ENCODE measurements around the gene KCTD3.

- TF ChIP-seq CTCF (conservative IDR thresholded peaks at IDR 0.05 in 1 of 2, IDR thresholded peaks at IDR 0.05 in 1 of 2; ENCODE audit: extremely low read depth in 1 of 2, insufficient read depth in 1 of 2, low read depth in 1 of 2, low read length in 2 of 2) (no peak), EZH2 (IDR thresholded peaks at IDR 0.05; ENCODE audit: borderline replicate concordance, low read length) (no peak)
Observed at GRCh38 chr1:215660259-215660658, 93.2 kb downstream of the KCTD3 start.
